Retinal pigment epithelial cell (primary cell): ENCODE results near the gene ZNF407.
A peak's percentile ranks its signal among the peaks of the same experiment; 100 is the strongest.

Source experiments
- DNase-seq: peaks from one replicate; pipeline ENCODE4 v3.0.0-alpha.2; 2010; ENCODE audit warnings: low read depth
- H3K4me3 ChIP-seq: 2 replicates; pipeline ENCODE4 v1.5.1; 2011; ENCODE audit warnings: mild to moderate bottlenecking, low read length, control low read depth, moderate library complexity
- CTCF ChIP-seq: conservative IDR thresholded peaks from 2 replicates; pipeline ENCODE4 v1.5.1; 2011; ENCODE audit warnings: low read depth, low read length, control low read depth, inconsistent platforms

ZNF407 gene

GRCh38 chr18:75033516-75033915, 435.8 kb downstream of the ZNF407 start:
- DNase-seq: no peak
- no peak overlapping the region for H3K4me3 ChIP-seq
- TF ChIP-seq CTCF: no peak

- TF ChIP-seq CTCF: no peak
- no peak overlapping the region for H3K4me3 ChIP-seq
- DNase-seq: no peak
Measured at GRCh38 chr18:75034937-75035336, 437.3 kb downstream of the ZNF407 start.

GRCh38 chr18:75035928-75036327, 438.3 kb downstream of the ZNF407 start:
- H3K4me3 ChIP-seq: no peak overlapping the region
- no peak for DNase-seq
- TF ChIP-seq CTCF: no peak

- DNase-seq: no peak
- H3K4me3 ChIP-seq: peak overlapping the region; percentile 15
- no peak for TF ChIP-seq CTCF
Measured at GRCh38 chr18:75036917-75037688, 439.4 kb downstream of the ZNF407 start.

GRCh38 chr18:75037689-75037955, 440.0 kb downstream of the ZNF407 start:
- H3K4me3 ChIP-seq: peak overlapping the region; percentile 5
- no peak for DNase-seq
- TF ChIP-seq CTCF: no peak

- no peak for DNase-seq
- TF ChIP-seq CTCF: peak; percentile 56
- no peak overlapping the region for H3K4me3 ChIP-seq
Measured at GRCh38 chr18:75041586-75041985, 443.9 kb downstream of the ZNF407 start.

GRCh38 chr18:75043478-75043877, 445.8 kb downstream of the ZNF407 start:
- no peak for DNase-seq
- TF ChIP-seq CTCF: no peak
- no peak overlapping the region for H3K4me3 ChIP-seq
